ENCODE measurements around the gene NUBP2.

The NUBP2 gene

DNA sequence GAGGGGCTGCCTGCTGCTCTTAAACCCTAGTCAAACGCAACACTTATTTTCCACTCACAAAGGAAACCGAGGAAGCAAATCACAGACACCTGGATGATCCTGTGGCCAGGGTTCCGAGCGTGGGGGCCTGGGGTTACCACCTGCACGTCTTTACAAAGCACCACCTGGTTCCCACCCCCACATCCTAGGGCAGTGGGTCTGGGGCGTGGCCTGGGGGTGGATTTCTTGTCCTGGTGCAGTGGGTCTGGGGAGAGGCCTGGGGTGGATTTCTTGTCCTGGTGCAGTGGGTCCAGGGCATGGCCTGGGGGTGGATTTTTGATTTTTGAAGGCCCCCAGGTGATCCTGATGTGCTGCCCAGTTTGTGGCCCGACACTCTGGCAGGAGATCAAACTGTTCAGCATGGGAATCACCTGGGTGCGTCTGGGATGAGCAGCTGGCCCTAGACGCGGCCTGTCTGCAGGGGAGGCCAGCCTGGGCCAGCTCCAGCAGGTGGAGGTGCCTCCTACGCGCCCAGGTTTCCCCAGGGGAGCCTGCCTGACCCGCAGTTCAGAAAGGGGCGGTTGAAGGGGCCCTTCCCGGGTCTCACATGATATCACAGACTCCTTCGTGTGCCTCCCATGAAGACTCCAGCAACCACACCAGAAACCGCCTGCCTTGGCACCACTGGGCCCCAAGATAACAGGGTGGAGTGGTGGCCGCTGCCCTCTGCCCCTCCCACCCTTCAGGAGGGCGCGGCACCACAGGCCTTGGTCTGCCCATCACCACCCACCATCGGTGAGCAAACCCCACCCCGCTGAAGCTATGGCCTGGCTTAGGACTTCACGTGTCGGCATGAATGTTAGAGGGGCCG is 37.6 kb downstream of the NUBP2 start:
- TF ChIP-seq FOXM1 (IDR thresholded peaks at IDR 0.05; ENCODE audit: borderline replicate concordance, low read depth) = no peak
- TF ChIP-seq REST (IDR thresholded peaks at IDR 0.05; ENCODE audit: low read depth) = no peak
- TF ChIP-seq RAD21 (IDR thresholded peaks at IDR 0.05; ENCODE audit: low read depth) = no peak
- TF ChIP-seq TAF1 (IDR thresholded peaks at IDR 0.05; ENCODE audit: low read depth) = no peak
- no peak for TF ChIP-seq CREB1 (IDR thresholded peaks at IDR 0.05; ENCODE audit: low read depth)
- TF ChIP-seq EP300 (IDR thresholded peaks at IDR 0.05; ENCODE audit: borderline replicate concordance) = no peak
- TF ChIP-seq TCF12 (IDR thresholded peaks at IDR 0.05; ENCODE audit: low read depth) = no peak
- TF ChIP-seq CEBPB (IDR thresholded peaks at IDR 0.05) = no peak
- TF ChIP-seq USF1 (IDR thresholded peaks at IDR 0.05) = no peak
- TF ChIP-seq ZBTB7A (IDR thresholded peaks at IDR 0.05; ENCODE audit: low read depth) = no peak
- TF ChIP-seq YY1 (IDR thresholded peaks at IDR 0.05; ENCODE audit: low read depth) = no peak
- no peak for TF ChIP-seq EGR1 (IDR thresholded peaks at IDR 0.05)
- TF ChIP-seq, protein P1, sequence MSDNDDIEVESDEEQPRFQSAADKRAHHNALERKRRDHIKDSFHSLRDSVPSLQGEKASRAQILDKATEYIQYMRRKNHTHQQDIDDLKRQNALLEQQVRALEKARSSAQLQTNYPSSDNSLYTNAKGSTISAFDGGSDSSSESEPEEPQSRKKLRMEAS (IDR thresholded peaks at IDR 0.05) = no peak
- no peak for TF ChIP-seq NFIC (IDR thresholded peaks at IDR 0.05)
- TF ChIP-seq TEAD4 (IDR thresholded peaks at IDR 0.05) = no peak

GRCh38 chr16:1820946-1821290 is 38.2 kb downstream of the NUBP2 start:
- TF ChIP-seq EP300 (IDR thresholded peaks at IDR 0.05; ENCODE audit: borderline replicate concordance) = no peak
- no peak for TF ChIP-seq RAD21 (IDR thresholded peaks at IDR 0.05; ENCODE audit: low read depth)
- TF ChIP-seq USF1 (IDR thresholded peaks at IDR 0.05) = no peak
- TF ChIP-seq REST (IDR thresholded peaks at IDR 0.05; ENCODE audit: low read depth) = no peak
- TF ChIP-seq ZBTB7A (IDR thresholded peaks at IDR 0.05; ENCODE audit: low read depth) = no peak
- no peak for TF ChIP-seq YY1 (IDR thresholded peaks at IDR 0.05; ENCODE audit: low read depth)
- no peak for TF ChIP-seq EGR1 (IDR thresholded peaks at IDR 0.05)
- no peak for TF ChIP-seq CEBPB (IDR thresholded peaks at IDR 0.05)
- no peak for TF ChIP-seq FOXM1 (IDR thresholded peaks at IDR 0.05; ENCODE audit: borderline replicate concordance, low read depth)
- TF ChIP-seq, protein P1 (IDR thresholded peaks at IDR 0.05) = no peak

GRCh38 chr16:1821861-1822611 is 39.3 kb downstream of the NUBP2 start:
- TF ChIP-seq TEAD4 (IDR thresholded peaks at IDR 0.05) = no peak
- TF ChIP-seq YY1 (IDR thresholded peaks at IDR 0.05; ENCODE audit: low read depth) = no peak
- no peak for TF ChIP-seq CEBPB (IDR thresholded peaks at IDR 0.05)
- no peak for TF ChIP-seq NFIC (IDR thresholded peaks at IDR 0.05)
- no peak for TF ChIP-seq REST (IDR thresholded peaks at IDR 0.05; ENCODE audit: low read depth)
- TF ChIP-seq CREB1 (IDR thresholded peaks at IDR 0.05; ENCODE audit: low read depth) = no peak
- no peak for TF ChIP-seq TAF1 (IDR thresholded peaks at IDR 0.05; ENCODE audit: low read depth)
- TF ChIP-seq, protein P1 (IDR thresholded peaks at IDR 0.05) = no peak
- no peak for TF ChIP-seq EP300 (IDR thresholded peaks at IDR 0.05; ENCODE audit: borderline replicate concordance)
- TF ChIP-seq ZBTB7A (IDR thresholded peaks at IDR 0.05; ENCODE audit: low read depth) = no peak
- TF ChIP-seq EGR1 (IDR thresholded peaks at IDR 0.05) = no peak
- TF ChIP-seq RAD21 (IDR thresholded peaks at IDR 0.05; ENCODE audit: low read depth) = no peak
- TF ChIP-seq USF1 (IDR thresholded peaks at IDR 0.05) = no peak
- TF ChIP-seq FOXM1 (IDR thresholded peaks at IDR 0.05; ENCODE audit: borderline replicate concordance, low read depth) = no peak
- TF ChIP-seq TCF12 (IDR thresholded peaks at IDR 0.05; ENCODE audit: low read depth) = no peak

All from Ishikawa (cell line).